HepG2 (cell line): ENCODE measurements around the gene BID. TPM values are rescaled to one million over a fixed set of nuclear protein-coding genes. Genes with fewer than 3 reads are reported as not detected.

Experiments used
- ATAC-seq: fragments of 200-7000 bp; cut with Tn5 transposase; 3 replicates; pipeline ENCODE4 v1.9.1; 2020; ENCODE audit warnings: mild to moderate bottlenecking, moderate library complexity
- BruUV-seq: library from RNA; stranded (reverse); fragments of 400-500 nt; replicated peaks from 2 replicates; lab custom pipeline; 2021; lab: Mats Ljungman, UMichigan
- CTCF ChIA-PET: fragments of 300-600 bp; formaldehyde crosslinking; extraction: SDS; loops from one replicate; lab custom pipeline; 2021; ENCODE audit warnings: low total read pairs, inconsistent platforms, low intra/inter-chr PET ratio; lab: Yijun Ruan, JAX
- POLR2A ChIA-PET: fragments of 350-600 bp; sonication (Branson Sonifier 250); formaldehyde crosslinking; loops from one replicate; lab custom pipeline; 2020; ENCODE audit warnings: antibody characterized with exemption, inconsistent platforms; lab: Yijun Ruan, JAX
- DNase-seq: peaks from one replicate; pipeline ENCODE4 v3.0.0-alpha.2; 2015; ENCODE audit warnings: low spot score
- FAIRE-seq: peaks from 3 replicates; lab custom pipeline; 2011; peaks lifted over from hg19 to GRCh38; lab: Jason Lieb, UNC
- H2AFZ ChIP-seq: one replicate; pipeline ENCODE4 v1.6.1; 2011; ENCODE audit warnings: low read length, inconsistent platforms
- H3K27ac ChIP-seq: fragments of 300-600 bp; 3 replicates; pipeline ENCODE4 v1.8.0; 2011; ENCODE audit warnings: mixed run types, mild to moderate bottlenecking, mixed read lengths, low read length, inconsistent platforms; ENCODE audit not compliant: insufficient read depth; ENCODE audit errors: extremely low read length
- H3K27me3 ChIP-seq, 2 experiments: fragments of 200-600 bp in 1 of 2; 2 replicates in 1 of 2; 3 replicates in 1 of 2; pipeline versions ENCODE4 v1.6.0 to v1.8.0; 2011; ENCODE audit warnings: low read length in 2 of 2, mild to moderate bottlenecking in 2 of 2, moderate library complexity in 2 of 2, inconsistent platforms in 1 of 2; ENCODE audit not compliant: insufficient read depth in 2 of 2, control insufficient read depth in 1 of 2
- H3K36me3 ChIP-seq, 2 experiments: fragments of 200-600 bp in 1 of 2; replicated peaks in 1 of 2; 2 replicates in 1 of 2; 3 replicates in 1 of 2; pipeline versions ENCODE4 v1.5.1 to v1.8.0; 2011; ENCODE audit warnings: low read length in 2 of 2, inconsistent platforms in 1 of 2; ENCODE audit not compliant: insufficient read depth in 2 of 2, control insufficient read depth in 1 of 2
- H3K4me1 ChIP-seq: 2 replicates; pipeline ENCODE4 v1.5.1; 2012; ENCODE audit warnings: low read length, inconsistent platforms; ENCODE audit not compliant: insufficient read depth
- H3K4me2 ChIP-seq: 2 replicates; pipeline ENCODE4 v1.6.0; 2011; ENCODE audit warnings: low read depth, low read length, inconsistent platforms
- H3K4me3 ChIP-seq, 3 experiments: fragments of 200-600 bp in 1 of 3; sonication (generic), shearing (Covaris generic) in 1 of 3; replicated peaks in 1 of 3; 2 replicates each; pipeline ENCODE4 v1.5.1; 2011 to 2016; ENCODE audit warnings: low read length in 3 of 3, inconsistent platforms in 2 of 3, low read depth in 2 of 3, mild to moderate bottlenecking in 2 of 3, control low read depth in 1 of 3, mixed read lengths in 1 of 3; ENCODE audit not compliant: insufficient read depth in 1 of 3
- H3K79me2 ChIP-seq: one replicate; pipeline ENCODE4 v1.6.1; 2011; ENCODE audit warnings: low read length, inconsistent platforms; ENCODE audit not compliant: insufficient read depth
- H3K9ac ChIP-seq: 2 replicates; pipeline ENCODE4 v1.6.0; 2011; ENCODE audit warnings: mild to moderate bottlenecking, low read depth, low read length, inconsistent platforms; ENCODE audit not compliant: insufficient read depth
- H3K9me3 ChIP-seq: 2 replicates; pipeline ENCODE4 v1.5.1; 2012; ENCODE audit warnings: mild to moderate bottlenecking, low read length
- H4K20me1 ChIP-seq: 2 replicates; pipeline ENCODE4 v1.6.0; 2011; ENCODE audit warnings: inconsistent platforms, mild to moderate bottlenecking, low read length, moderate library complexity; ENCODE audit not compliant: insufficient read depth
- BHLHE40 ChIP-seq: IDR thresholded peaks from 2 replicates; pipeline ENCODE4 v1.6.1; 2011; ENCODE audit warnings: low read length, improper control_type of control experiment
- KMT2B ChIP-seq: IDR thresholded peaks from 2 replicates; pipeline ENCODE4 v1.6.1; 2016; ENCODE audit warnings: missing genetic modification reagents, missing compliant biosample characterization
- MAFK ChIP-seq, 2 experiments: IDR thresholded peaks in 1 of 2; conservative IDR thresholded peaks in 1 of 2; 2 replicates each; pipeline ENCODE4 v1.6.1; 2011; ENCODE audit warnings: improper control_type of control experiment in 2 of 2, low read length in 2 of 2
- MTERF4 ChIP-seq: sonication (generic); formaldehyde crosslinking; IDR thresholded peaks from 2 replicates; pipeline ENCODE4 v1.8.0; 2023; ENCODE audit warnings: mild to moderate bottlenecking, missing genetic modification reagents
- NFE2L1 ChIP-seq: sonication (generic); formaldehyde crosslinking; IDR thresholded peaks from 2 replicates; pipeline ENCODE4 v1.4.0; 2020; ENCODE audit warnings: missing genetic modification reagents, mild to moderate bottlenecking, borderline replicate concordance
- NRL ChIP-seq: sonication (generic); formaldehyde crosslinking; IDR thresholded peaks from 2 replicates; pipeline ENCODE4 v1.5.0; 2020; ENCODE audit warnings: missing genetic modification reagents, mild to moderate bottlenecking, moderate library complexity, borderline replicate concordance
- ZFP62 ChIP-seq: sonication (generic); formaldehyde crosslinking; IDR thresholded peaks from 2 replicates; pipeline ENCODE4 v1.4.0; 2020; ENCODE audit warnings: missing genetic modification reagents
- ZNF468 ChIP-seq: sonication (generic); formaldehyde crosslinking; IDR thresholded peaks from 2 replicates; pipeline ENCODE4 v1.8.0; 2022; ENCODE audit warnings: mild to moderate bottlenecking, moderate library complexity, missing genetic modification reagents
- ZNF512 ChIP-seq: sonication (generic); formaldehyde crosslinking; IDR thresholded peaks from 2 replicates; pipeline ENCODE4 v1.4.0; 2020; ENCODE audit warnings: mild to moderate bottlenecking, missing genetic modification reagents
- ZNF598 ChIP-seq: sonication (generic); formaldehyde crosslinking; IDR thresholded peaks from 2 replicates; pipeline ENCODE4 v1.5.1; 2020; ENCODE audit warnings: mild to moderate bottlenecking, missing genetic modification reagents, borderline replicate concordance
- WGBS: methylation state at CpG from one replicate; pipeline ENCODE4 v1.1.6; 2017; ENCODE audit warnings: low lambda C conversion rate; 5-methylcytosine and 5-hydroxymethylcytosine counted together
- in situ Hi-C: cut with HindIII; loops from 2 replicates; pipeline ENCODE4 v1.10.0; 2017; ENCODE audit warnings: low pct_unique_long_range_greater_than_20kb; ENCODE audit not compliant: extremely low pct_ligation_motif_present
- intact Hi-C: fragments of 100-400 bp; cut with micrococcal nuclease; formaldehyde crosslinking; loops from one replicate; pipeline ENCODE4 v1.10.0; 2022; ENCODE audit not compliant: unreplicated experiment
- polyA plus RNA-seq, 8 experiments: library from polyadenylated mRNA; depleted of rRNA in 3 of 8; stranded (reverse) in 7 of 8; unstranded in 1 of 8; fragments of >200 nt; fragmentation: Illumina TruSeq in 4 of 8; extraction: Trizol in 4 of 8; gene quantifications; 2 replicates each; pipeline versions ENCODE4 v1.2.1 to v1.2.3, GENCODE V29; 2011 to 2016; ENCODE audit warnings: low read depth in 4 of 8, missing spikeins in 1 of 8, mixed read lengths in 1 of 8; ENCODE audit not compliant: insufficient read depth in 1 of 8
- total RNA-seq, 5 experiments: library from RNA; depleted of rRNA; stranded (reverse); fragments of >200 nt; fragmentation: Illumina TruSeq; extraction: Trizol; gene quantifications; 2 replicates each; pipeline ENCODE4 v1.2.3, GENCODE V29; 2016; ENCODE audit warnings: low read depth in 1 of 5
- TF ChIP-seq, protein P1 (sequence below): sonication (generic); formaldehyde crosslinking; IDR thresholded peaks from 2 replicates; pipeline ENCODE4 v1.5.0; 2020; ENCODE audit warnings: missing genetic modification reagents
- TF ChIP-seq, protein P2 (sequence below): sonication (generic); formaldehyde crosslinking; IDR thresholded peaks from 2 replicates; pipeline ENCODE4 v1.5.0; 2020; ENCODE audit warnings: missing genetic modification reagents

The BID gene
- total and polyA plus RNA-seq, 2 of the 13 experiments (the other 11 are each of a cell fraction or from before 2014, with no cell fraction given) = 35.3 to 51.7 TPM

DNA sequence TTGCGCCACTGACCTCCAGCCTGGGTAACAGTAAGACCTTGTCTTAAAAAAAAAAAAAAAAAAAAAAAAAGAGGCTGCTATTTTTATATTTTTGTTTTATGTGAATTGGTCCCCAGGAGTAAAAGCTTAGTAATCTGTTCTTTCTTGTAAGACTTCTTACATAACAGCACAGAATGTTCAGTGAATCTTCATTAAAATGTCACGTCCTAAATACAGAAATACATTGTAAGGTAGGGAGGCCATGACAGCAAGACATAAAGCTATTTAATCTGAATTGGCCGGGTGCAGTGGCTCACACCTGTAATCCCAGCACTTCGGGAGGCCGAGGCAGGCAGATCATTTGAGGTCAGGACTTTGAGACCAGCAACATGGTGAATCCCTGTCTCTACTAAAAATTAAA lies 64.2 kb downstream of the BID start:
- BruUV-seq = no TSS peak
- POLR2A ChIA-PET = no interaction called here
- FAIRE-seq = no peak

More for the DNA sequence above, 64.2 kb downstream of the BID start:
- no peak overlapping the region for H2AFZ ChIP-seq
- H3K27ac ChIP-seq = no peak overlapping the region
- DNase-seq = no peak
- 98% methylated on average over 5 of the region's 5 CpGs for whole genome bisulfite sequencing
- H4K20me1 ChIP-seq = no peaks in the 10 kb centered on the region
- intact Hi-C loops = no loop called here
- no peak overlapping the region for H3K4me2 ChIP-seq
- H3K27me3 ChIP-seq = no peaks in the 10 kb centered on the region
- H3K4me1 ChIP-seq = 0 out of 2 replicates have a peak, but pooled peaks cover 7% of the 10 kb centered on the region
- TF ChIP-seq ZFP62 (CRISPR knock-in tag) (no peak), NFE2L1 (no peak), MAFK (conservative IDR thresholded peaks at IDR 0.05 in 1 of 2, IDR thresholded peaks at IDR 0.05 in 1 of 2; ENCODE audit: low read length in 2 of 2) (no peak), ZNF598 (CRISPR knock-in tag) (no peak), KMT2B (CRISPR knock-in tag) (no peak), ZNF468 (CRISPR knock-in tag) (no peak), ZNF512 (no peak), MTERF4 (no peak), BHLHE40 (no peak), NRL (CRISPR knock-in tag) (no peak)
- TF ChIP-seq, protein P1, sequence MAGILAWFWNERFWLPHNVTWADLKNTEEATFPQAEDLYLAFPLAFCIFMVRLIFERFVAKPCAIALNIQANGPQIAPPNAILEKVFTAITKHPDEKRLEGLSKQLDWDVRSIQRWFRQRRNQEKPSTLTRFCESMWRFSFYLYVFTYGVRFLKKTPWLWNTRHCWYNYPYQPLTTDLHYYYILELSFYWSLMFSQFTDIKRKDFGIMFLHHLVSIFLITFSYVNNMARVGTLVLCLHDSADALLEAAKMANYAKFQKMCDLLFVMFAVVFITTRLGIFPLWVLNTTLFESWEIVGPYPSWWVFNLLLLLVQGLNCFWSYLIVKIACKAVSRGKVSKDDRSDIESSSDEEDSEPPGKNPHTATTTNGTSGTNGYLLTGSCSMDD (CRISPR knock-in tag) = no peak
- TF ChIP-seq, protein P2, sequence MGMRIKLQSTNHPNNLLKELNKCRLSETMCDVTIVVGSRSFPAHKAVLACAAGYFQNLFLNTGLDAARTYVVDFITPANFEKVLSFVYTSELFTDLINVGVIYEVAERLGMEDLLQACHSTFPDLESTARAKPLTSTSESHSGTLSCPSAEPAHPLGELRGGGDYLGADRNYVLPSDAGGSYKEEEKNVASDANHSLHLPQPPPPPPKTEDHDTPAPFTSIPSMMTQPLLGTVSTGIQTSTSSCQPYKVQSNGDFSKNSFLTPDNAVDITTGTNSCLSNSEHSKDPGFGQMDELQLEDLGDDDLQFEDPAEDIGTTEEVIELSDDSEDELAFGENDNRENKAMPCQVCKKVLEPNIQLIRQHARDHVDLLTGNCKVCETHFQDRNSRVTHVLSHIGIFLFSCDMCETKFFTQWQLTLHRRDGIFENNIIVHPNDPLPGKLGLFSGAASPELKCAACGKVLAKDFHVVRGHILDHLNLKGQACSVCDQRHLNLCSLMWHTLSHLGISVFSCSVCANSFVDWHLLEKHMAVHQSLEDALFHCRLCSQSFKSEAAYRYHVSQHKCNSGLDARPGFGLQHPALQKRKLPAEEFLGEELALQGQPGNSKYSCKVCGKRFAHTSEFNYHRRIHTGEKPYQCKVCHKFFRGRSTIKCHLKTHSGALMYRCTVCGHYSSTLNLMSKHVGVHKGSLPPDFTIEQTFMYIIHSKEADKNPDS (CRISPR knock-in tag) = no peak
- TF ChIP-seq, all 625 proteins: peak for 0
- CTCF ChIA-PET = no interaction called here
- no peak overlapping the region for H3K4me3 ChIP-seq
- no peaks in the 10 kb centered on the region for H3K9me3 ChIP-seq
- no peaks in the 10 kb centered on the region for H3K79me2 ChIP-seq
- no peaks in the 10 kb centered on the region for H3K36me3 ChIP-seq
- in situ Hi-C loops = no loop called here
- H3K9ac ChIP-seq = no peak overlapping the region
- ATAC-seq = no peak
